DMS53 (cell line): ENCODE results near the gene COL4A6.

Source experiments
- DNase-seq: peaks from one replicate; lab custom pipeline; 2025; lab: John Stamatoyannopoulos, UW

Gene COL4A6

DNA sequence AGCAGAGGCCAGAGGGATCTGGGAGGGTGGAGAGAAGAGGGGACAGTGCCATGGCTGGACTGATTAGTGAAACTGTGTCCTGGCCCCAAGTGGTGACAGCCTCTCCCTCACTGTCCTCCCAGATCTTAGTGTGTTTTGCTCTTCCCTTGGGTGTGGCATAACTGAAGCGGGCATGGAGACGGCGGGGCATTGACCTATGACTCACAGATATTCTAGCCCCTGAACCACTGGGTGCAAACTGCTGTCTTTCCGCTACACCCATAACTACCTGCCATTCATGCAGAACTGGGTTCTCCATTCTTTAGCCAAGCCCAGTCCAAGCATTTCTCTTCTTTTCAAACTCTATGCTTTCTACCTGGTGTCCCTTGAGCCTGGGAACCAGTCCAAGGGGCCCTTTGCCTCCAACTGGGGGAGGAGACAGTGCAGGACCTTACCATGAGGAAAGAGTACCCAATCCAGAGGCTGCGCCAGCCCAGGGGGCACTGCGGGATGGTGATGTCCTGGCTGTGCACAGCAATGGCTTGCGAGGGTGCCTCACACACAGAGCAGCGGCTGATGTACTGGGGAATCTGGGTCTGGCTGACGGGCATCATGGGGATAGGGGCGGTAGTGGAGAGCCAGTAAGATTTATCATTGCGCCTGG is 279.1 kb downstream of the COL4A6 start:
- no peak for DNase-seq

DNA sequence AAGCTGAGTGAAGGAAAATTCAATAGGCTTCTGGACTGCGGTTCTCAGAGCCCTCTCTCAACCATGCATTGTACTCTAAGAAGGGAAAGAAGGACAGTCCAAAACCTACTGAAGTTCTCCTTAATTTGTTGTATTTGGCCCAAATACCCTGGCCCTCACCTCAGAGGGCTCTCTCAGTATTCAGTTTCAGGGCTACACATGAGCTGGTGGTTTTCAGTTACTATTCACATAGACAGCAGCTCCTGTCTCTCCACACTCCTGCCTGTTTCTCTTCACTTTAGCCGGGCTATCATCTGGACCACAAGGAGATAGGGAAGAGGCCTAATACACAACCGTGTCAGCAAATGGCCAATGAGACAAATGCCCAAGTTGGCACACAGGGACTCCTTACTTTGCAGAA is 280.6 kb downstream of the COL4A6 start:
- no peak for DNase-seq

DNA sequence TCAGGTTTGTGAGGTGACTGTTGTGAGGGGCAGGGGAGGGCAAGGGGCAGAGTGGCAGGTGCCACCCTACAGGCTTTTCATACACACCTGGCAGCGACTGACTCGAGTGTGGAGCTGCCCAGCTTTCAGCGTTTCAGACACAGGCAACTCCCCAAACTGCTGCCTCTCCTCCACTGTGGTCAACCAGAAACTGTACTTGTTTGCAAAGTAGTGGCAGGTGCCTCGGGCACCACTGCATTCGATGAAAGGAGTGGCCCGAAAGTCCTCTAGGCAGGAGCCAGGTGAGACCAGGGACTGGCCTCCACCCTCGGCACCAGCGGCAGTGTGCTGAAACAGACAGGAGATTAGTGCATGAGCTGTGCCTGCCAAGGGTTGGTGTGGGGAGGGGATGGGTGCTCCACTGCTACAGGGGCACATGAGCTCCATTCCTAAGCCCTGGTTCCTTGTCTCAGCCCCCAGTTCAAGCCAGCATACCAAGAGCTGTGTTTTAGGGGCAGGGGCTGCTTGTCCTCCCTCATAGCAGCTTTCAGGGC is 281.2 kb downstream of the COL4A6 start:
- no peak for DNase-seq

DNA sequence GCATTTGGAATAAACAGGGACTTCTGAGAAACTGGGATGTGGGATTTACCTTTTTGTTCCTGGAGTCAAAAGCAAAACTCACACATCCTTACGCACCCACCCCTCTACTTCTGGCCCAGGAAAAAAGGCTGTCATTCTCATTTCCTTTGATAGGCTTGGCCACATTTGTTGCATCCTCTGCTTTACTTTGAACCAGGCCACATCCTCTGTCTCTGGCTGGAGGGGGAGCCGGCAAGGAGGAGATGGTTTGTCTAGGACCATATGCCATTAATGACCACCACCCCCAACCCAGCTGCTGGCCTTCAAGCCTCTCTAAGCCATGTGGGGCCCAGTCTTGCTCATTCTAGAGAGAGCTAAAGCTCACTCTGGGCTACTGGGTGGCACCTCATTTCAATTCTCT is 282.1 kb downstream of the COL4A6 start:
- no peak for DNase-seq

DNA sequence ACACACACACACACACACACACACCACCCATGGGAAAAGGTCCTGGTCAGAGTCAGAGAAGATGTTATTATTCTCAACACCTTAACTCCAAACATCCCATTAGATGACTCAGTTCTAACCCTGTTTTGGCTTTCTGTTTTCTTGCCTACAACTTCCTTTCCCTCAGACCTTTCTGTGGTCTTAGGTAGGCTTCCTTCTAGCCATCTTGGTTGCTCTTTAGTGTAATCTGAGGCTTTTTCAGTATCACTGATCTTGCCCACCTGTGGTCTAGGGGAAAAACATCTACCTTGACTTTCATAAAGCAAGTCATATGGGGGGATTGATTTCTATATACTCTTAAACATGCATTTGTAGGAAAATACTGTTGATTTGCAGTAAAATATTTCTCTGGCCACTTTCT is 289.7 kb downstream of the COL4A6 start:
- DNase-seq = no peak

DNA sequence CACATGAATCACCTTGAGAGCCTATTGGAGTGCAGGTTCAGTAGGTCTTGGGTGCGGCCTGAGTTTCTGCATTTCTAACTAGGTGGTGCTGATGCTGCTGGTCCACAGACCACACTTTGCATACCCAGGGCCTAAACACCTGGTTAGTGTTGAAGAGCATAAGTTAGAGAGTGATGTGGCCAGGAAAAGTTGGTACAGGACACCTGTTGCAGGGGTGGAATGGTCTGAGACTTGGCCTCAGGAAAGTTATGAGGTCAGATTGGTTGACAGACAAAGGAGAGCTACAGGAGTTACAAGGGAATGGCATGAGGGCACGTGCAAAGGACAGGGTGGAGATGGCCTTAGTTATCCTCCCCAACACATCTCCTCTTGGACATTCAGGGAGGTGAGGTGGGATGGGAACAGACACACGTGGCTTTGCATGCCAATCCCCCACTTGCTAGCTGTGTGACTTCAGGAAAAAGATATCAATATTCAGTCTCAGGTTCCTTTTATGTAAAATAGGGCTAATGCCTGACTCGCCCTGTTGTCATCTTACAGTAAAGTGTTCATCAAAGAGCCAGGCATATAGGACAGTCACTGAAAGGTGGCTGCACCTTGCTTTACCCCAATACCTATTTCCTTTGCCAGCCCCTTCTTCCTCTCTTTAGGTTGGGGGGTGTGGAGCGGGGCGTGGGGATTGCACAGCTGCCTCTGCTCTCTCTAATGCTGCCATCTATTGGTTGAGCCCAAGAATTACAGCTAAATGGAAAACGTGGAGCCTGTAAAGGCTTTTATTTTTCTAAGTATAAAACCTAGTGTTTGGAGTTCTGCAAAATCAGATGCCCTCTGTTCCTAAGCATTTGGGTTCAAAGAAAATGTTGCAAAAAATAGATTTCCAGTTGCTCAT is 299.2 kb downstream of the COL4A6 start:
- DNase-seq = peak; percentile 31

DNA sequence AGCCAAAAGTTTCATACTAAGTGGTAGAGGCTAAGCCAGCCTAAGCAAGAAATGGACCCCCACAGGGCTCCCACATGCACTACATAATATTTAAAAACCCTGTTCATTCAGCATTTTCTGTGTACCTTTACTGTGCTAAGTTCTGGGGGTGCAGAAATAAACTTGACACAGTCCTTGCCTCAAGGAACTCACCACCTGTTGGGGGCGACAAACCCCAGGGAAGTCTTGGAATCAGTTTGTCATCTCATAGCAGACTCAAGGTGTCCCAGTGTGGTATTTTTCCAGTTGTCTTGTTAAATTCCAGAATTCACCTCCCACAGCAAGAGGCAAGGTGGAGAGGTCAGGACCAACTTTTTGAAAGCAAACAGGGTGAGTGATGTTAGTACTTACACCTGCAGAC is 303.5 kb downstream of the COL4A6 start:
- no peak for DNase-seq

DNA sequence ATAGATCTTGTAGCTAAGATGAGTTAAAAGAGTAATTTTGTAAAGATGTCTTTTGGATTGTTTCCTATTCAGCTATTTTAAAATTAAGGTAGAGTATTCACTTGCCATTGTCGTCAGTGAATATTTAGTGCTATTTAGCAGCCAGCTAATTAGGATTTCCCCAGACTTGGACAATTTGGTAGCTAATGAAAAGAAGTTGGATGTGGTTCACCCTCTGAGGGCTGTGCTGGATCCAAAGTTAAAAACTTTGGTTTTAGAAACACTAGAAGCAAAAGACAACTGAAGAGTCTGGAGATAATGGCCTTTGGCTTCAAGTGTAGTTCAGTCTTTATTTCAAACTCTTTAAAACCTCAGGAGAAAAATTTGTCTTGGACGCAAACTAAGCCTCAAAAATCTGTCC is 305.3 kb downstream of the COL4A6 start:
- DNase-seq = no peak

DNA sequence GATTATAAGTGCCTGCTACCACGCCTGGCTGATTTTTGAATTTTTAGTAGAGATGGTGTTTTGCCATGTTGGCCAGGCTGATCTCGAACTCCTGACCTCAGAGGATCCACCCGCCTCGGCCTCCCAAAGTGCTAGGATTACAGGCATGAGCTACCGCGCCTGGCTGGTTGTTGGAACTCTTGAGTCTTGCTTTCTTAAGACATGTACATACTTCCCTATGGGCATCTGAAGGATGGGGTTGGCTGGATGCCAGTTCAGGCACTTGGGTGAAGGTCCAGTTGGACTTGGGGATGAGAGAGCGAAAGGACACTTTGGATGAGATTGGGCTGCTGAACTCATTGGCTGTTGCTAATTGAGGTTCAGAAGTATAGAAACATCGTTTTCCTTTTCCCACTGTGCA is 306.2 kb downstream of the COL4A6 start:
- DNase-seq = no peak

DNA sequence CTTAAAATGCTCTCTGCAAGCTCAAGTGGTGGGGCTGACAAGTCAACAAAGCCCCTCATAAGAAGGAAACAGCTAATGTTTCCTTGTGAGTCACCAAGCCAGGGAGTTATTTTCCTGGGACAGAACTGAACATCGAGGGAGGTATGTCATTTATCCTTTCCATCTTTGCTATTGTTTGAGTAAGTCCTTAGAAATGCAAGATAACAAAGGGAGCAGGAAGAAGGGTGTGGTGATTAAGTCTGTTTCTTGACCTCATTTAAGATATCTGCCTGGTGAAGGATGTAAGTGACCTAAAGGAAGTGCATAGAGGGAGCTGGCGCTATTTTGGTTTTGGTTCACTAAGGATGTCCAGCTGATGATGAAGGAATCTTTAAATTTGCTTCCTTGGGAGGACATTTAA is 306.8 kb downstream of the COL4A6 start:
- DNase-seq = no peak

DNA sequence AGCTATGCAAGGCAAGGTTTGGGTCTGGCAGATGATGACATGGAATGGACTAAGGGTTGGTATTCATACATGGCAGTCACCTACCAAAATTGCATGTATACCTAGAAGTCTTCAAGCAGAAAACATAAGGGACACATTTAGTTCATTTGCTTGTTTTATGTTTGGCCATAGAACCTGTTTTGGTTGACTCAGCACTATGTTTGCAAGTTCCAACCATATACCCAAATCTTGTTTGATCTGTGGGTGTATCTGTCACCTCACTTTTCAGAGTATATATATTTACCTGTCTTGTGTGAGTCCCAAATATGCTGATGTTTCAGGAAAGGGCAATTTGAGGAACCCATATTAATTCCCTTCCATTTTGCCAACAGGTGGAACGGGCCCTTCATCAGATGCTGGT is 307.3 kb downstream of the COL4A6 start:
- no peak for DNase-seq

DNA sequence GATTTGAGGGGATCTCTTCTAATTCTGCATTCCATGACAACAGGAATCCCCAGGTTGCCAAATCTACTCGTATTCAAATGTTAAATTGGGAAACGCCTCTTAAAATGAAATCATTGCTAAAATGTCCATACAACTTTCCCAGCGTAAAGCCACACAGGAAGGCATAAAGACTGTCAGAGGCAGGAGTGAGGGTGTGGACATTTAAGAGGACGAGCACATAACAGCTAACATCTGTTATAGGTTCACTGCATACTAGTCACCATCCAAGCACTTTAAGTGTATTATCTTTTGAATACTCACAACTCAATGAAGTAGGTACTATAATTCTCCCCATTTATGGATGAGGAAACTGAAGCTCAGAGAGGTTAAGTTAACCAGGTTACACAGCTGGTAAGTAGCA is 311.1 kb downstream of the COL4A6 start:
- DNase-seq = no peak

DNA sequence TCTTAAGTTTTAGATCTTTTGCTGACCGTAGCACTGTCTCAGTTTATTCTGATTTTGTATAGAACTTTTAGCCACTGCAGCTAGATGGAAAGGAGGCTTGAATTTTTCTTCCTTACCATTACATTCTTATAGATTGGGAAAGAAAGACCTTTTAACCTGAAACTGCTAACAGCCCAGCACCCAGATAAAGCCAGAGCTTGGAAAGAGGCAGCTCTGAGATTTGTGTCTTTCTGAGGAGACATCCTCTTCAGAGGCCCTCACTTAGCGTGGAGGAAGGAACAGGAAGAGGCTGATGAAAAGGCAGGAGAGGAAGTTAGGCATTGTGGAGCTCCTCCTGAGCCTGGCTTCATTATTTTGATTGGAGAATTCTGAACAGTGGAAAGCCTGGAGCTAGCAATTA is 311.6 kb downstream of the COL4A6 start:
- DNase-seq = no peak

DNA sequence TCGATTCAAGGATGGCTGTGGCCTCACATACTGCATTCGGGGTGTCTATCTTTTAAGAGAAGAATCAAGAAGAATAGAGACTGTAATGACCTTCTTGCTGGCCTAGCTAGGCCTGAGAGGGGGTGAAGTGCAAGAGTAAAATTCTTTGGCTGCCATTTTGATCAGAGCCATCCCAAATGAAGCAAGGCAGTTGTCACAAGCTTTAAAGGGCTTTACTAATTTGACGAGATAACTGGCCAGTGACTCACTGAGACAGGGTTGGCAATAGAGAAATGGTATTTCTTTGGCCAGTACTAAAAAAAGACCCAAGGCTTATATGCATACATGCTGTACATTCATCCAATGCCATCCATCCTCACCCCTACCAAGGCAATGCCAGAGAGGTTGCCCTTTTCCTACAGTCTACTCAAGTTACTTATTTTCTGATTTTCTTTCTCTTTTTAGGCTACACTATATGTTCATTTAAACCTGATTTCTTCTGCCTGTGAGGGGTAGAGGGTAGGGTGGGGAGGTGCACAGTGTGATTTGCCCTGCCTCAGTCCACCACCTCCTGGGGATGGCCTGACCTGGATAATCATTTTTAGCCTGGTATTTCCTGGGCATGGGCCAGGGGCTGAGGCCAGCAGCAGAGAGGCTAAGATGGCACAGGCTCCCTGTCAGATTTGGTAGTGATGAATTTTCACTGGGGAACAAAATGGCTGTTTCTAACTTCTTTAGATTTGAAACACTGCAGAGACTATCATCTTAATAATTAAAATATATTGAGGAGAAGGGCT is 314.4 kb downstream of the COL4A6 start:
- DNase-seq = no peak

DNA sequence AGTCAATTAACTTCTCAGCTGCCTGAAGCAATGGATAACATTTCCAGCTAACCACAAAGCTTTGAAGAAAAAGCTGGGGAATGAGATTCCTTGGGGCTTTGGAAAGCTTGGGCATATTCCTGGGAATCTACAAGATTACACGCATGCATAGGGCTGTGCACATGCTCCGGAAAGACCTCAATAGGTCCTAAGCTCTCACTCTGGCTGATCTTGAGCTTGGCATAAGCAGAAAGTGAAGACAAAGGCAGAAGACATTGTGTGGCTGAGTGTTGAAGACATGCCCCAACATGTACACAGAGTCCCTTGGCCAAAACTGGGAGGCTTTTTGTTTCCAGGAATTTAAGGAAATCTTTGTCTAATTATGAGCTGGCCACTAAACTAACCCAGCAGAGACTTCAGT is 315.5 kb downstream of the COL4A6 start:
- DNase-seq = no peak

DNA sequence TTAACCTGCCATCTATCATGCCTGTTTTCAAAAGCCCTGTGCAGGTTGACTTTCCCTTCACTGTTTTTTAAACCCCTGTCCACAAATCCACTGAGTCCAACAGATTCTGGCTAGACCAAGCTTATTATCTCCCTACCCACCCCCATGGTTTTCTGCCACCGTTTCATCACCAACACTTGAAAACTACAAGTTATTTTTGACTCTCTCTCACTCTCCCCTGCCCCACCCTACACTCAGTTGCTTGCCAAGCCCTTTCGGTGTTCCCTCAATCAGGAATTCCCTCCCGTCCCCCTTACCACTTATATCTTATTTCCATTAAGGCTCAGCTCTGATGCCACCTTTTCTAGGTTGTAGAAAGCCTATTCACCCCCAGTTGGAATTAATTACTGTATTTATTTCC is 316.9 kb downstream of the COL4A6 start:
- no peak for DNase-seq

DNA sequence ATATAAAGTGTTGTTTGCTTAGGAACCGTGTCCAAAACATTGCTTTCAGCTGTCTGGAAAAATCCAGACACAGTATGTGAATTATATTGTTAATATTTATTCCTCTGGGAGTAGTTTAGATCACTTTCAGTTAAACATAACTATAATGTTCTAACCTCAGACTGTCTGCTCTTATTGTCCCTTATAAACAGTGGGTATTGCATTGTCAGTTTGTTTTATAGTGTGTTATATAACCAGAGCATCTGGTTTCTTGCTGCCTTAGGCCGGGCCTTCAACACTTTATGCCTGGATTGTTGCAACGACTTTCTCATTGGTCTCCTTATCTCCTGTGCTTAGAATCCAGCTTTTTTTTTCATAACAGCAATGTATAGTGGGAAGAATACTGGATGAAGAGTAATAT is 320.2 kb downstream of the COL4A6 start:
- no peak for DNase-seq

DNA sequence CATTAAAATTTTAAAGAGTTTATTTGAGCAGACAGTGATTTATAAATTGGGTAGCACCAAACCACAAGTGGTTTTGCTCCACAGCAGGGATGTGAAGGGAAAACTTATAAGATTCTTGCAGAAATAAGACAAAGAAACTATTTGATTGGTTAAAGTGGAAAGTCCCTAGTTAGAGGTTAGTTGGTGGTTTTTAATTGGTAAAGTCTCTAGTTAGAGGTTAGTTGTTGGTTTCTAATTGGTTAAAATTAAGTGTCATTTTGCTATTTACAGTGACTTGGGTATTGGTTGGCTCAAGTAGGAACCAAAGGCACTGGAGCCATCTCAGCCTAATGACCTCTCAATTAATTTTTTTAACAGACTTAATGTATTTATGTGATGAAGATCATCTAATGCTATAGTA is 323.7 kb downstream of the COL4A6 start:
- no peak for DNase-seq
